ENCODE results near the gene TNFRSF8. TPM values are rescaled to one million over a fixed set of nuclear protein-coding genes. Genes with fewer than 3 reads are reported as not detected.

TNFRSF8 gene
- total and polyA plus RNA-seq, 2 donors (not counting 1 experiment from before 2014, with no cell fraction given): 0.36 to 0.57 TPM

DNA sequence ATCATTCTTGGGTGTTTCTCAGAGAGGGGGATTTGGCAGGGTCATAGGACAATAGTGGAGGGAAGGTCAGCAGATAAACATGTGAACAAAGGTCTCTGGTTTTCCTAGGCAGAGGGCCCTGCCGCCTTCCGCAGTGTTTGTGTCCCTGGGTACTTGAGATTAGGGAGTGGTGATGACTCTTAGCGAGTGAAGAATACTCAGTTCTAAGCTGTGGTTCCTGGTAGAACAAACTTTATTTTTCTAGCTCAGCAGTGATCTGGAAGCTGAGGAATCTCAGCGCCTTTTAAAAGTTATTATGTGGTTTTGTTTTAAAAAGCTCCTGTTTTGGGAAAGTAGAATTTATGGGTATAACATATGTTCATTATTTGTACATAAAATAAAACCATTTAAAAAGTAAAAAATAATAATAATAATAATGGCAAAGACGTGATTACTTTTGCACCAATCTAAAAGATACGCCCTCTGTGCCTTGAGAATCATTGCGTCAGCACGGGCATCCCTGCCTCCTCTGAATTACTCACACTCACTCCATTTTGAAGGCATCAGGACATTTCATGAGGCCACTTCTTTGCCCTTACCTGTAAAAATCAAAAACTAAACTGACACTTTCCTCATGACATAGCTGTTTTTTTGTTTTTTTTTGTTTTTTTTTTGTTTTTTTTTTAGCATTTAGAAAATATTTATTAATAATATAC is 74.0 kb downstream of the TNFRSF8 start:
- ATAC-seq (ENCODE audit: low read depth) (no peak), DNase-seq (no peak)
- H3K9me3 ChIP-seq (ENCODE audit: control extremely low read depth in 1 of 3, control insufficient read depth in 2 of 3, insufficient read depth in 1 of 3, low read length in 2 of 3): no peaks in the 10 kb centered on the region
- H3K27ac ChIP-seq (ENCODE audit: low read length in 2 of 2): no peak overlapping the region
- H4K20me1 ChIP-seq (ENCODE audit: control insufficient read depth, insufficient read depth, low read length, poor library complexity, severe bottlenecking): no peaks in the 10 kb centered on the region
- H3K27me3 Mint-ChIP-seq: no peaks in the 10 kb centered on the region
- TF ChIP-seq EZH2 (IDR thresholded peaks at IDR 0.05; ENCODE audit: borderline replicate concordance, insufficient read depth, low read depth, low read length, poor library complexity, severe bottlenecking): no peak
- TF ChIP-seq, protein P1, sequence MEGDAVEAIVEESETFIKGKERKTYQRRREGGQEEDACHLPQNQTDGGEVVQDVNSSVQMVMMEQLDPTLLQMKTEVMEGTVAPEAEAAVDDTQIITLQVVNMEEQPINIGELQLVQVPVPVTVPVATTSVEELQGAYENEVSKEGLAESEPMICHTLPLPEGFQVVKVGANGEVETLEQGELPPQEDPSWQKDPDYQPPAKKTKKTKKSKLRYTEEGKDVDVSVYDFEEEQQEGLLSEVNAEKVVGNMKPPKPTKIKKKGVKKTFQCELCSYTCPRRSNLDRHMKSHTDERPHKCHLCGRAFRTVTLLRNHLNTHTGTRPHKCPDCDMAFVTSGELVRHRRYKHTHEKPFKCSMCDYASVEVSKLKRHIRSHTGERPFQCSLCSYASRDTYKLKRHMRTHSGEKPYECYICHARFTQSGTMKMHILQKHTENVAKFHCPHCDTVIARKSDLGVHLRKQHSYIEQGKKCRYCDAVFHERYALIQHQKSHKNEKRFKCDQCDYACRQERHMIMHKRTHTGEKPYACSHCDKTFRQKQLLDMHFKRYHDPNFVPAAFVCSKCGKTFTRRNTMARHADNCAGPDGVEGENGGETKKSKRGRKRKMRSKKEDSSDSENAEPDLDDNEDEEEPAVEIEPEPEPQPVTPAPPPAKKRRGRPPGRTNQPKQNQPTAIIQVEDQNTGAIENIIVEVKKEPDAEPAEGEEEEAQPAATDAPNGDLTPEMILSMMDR (IDR thresholded peaks at IDR 0.05): no peak
- no peak overlapping the region for H3K4me3 ChIP-seq (ENCODE audit: control extremely low read depth in 1 of 5, extremely low read depth in 1 of 5, insufficient read depth in 1 of 5, low read depth in 2 of 5, low read length in 4 of 5)
- H3K27me3 ChIP-seq (replicated peaks in 1 of 4; ENCODE audit: control extremely low read depth in 1 of 4, control insufficient read depth in 3 of 4, insufficient read depth in 4 of 4, low read length in 3 of 4): no peaks in the 10 kb centered on the region
- ChIA-PET CTCF (interaction anchor here (0.9 to 3.8 kb wide), 6 partner anchors 9 to 68 kb away, joined by 3 to 20 read pairs (median 5); no protein-coding TSS in a partner anchor), POLR2A (interaction anchor here (0.6 to 1.1 kb wide), 5 partner anchors 13 to 325 kb away, joined by 3 to 5 read pairs (median 5); no protein-coding TSS in a partner anchor)
- intact Hi-C loops (cut with micrococcal nuclease): no loop called here
- no peak overlapping the region for H3K9ac ChIP-seq (ENCODE audit: low read length)
- no peak overlapping the region for H3K4me3 Mint-ChIP-seq
- no peak overlapping the region for H3K4me2 ChIP-seq (replicated peaks; ENCODE audit: low read depth, low read length, poor library complexity, severe bottlenecking)
- H2AFZ ChIP-seq (ENCODE audit: insufficient read depth, low read depth, low read length, poor library complexity, severe bottlenecking): no peak overlapping the region
- H3K27ac Mint-ChIP-seq: no peak overlapping the region
- peaks cover 35% of the 10 kb centered on the region for H3K4me1 Mint-ChIP-seq
- no peaks in the 10 kb centered on the region for H3K79me2 ChIP-seq (ENCODE audit: control insufficient read depth, insufficient read depth, low read length)
- no peaks in the 10 kb centered on the region for H3K36me3 ChIP-seq (replicated peaks in 1 of 2; ENCODE audit: control extremely low read depth in 1 of 2, control insufficient read depth in 1 of 2, extremely low read depth in 1 of 2, insufficient read depth in 2 of 2, low read length in 1 of 2)
- H3K4me1 ChIP-seq (ENCODE audit: control insufficient read depth in 2 of 2, insufficient read depth in 2 of 2, low read length in 2 of 2): peaks cover 13 to 37% of the 10 kb centered on the region in 2 donors
- WGBS (ENCODE audit: insufficient coverage): 98% methylated on average over 4 of the region's 8 CpGs
- no peaks in the 10 kb centered on the region for H3K9me3 Mint-ChIP-seq (ENCODE audit: insufficient read depth)
